Hepatocyte (in vitro differentiated cells): ENCODE measurements around the gene PLEKHA6.
A peak's percentile ranks its signal among the peaks of the same experiment; 100 is the strongest.

Experiments
- CTCF ChIP-seq: fragments of 200-600 bp; sonication (generic); IDR thresholded peaks from 2 replicates; pipeline ENCODE4 v1.5.1; 2016; ENCODE audit warnings: antibody characterized with exemption, mild to moderate bottlenecking; ENCODE audit not compliant: poor library complexity
- EZH2 ChIP-seq: fragments of 200-600 bp; sonication (generic); IDR thresholded peaks from 2 replicates; pipeline ENCODE4 v1.6.1; 2016; ENCODE audit warnings: antibody characterized with exemption, mild to moderate bottlenecking, borderline replicate concordance
- EZH2phosphoT487 ChIP-seq: fragments of 200-600 bp; sonication (generic); IDR thresholded peaks from one replicate; pipeline ENCODE4 v1.6.1; 2018; ENCODE audit warnings: antibody characterized with exemption, mild to moderate bottlenecking, low read depth, moderate library complexity; ENCODE audit not compliant: unreplicated experiment, severe bottlenecking

DNA sequence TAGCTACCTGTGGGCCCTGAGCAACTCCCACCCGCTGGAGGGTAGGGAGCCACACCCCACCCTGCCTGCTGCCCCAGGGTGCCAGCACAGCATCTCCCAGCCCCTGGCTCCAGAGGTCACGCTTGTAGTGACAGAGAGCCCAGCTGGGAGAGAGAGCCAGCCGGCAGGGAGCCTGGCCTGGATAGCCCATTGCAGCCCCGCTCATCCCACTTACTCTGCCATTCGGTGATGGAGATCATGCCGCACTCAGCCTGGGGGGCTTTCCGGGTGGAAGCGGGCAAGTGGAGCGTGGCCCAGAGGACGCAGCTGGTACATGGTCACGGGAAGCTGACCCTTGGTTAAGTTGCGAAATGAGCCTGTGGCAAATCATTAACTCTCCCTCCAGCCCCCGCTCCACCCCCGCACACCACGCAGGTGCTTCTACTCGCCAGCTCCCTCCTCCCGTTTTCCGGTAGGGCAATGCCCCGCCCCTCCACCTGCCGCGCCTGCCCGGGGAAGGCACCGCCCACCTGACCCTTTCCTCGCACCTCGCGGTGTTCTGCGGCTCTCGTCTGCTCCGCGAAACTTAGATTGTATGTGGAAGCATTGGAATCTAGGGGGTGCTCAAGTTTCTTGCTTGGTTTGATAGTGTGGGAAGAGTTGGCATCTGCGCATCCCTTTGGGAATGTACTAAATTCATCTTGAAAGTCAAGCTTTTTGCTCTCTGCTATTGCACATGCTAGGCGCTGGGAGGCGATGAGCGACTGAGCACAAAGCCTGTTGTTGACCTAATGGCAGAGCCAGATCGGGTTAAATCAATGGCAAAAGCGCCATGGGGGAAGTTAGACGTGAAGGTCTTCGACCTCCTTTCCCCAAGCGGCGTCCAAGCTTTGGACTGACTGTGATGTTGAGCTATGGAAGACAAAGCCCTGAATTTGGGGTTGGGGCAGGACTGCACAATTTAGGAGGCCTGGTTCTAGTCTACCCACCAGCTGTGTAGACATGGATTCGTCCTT lies 145.8 kb downstream of the PLEKHA6 start, which contains the start of gene GOLT1A:
- peak; percentile 77 for TF ChIP-seq CTCF
- no peak for TF ChIP-seq EZH2phosphoT487
- TF ChIP-seq EZH2, result no peak
